RWPE2 (cell line): ENCODE measurements around the gene ZNF436.
"Not testable (repeated sequence)": the region's sequence is repeated elsewhere in the genome, so short reads cannot be mapped to it uniquely, and the experiment has no call there.

Experiments
- ATAC-seq: fragments of 200-7000 bp; cut with Tn5 transposase; 3 replicates; pipeline ENCODE4 v1.9.1; 2021; ENCODE audit warnings: low read depth
- DNase-seq: peaks from one replicate; pipeline ENCODE4 v3.0.0-alpha.2; 2020; ENCODE audit warnings: low spot score
- H3K27ac ChIP-seq: fragments of 450-650 bp; 2 replicates; pipeline ENCODE4 v1.5.1; 2017; ENCODE audit warnings: mild to moderate bottlenecking; ENCODE audit not compliant: poor library complexity, severe bottlenecking
- H3K27me3 ChIP-seq: fragments of 250-450 bp; sonication (Bioruptor Pico); 2 replicates; pipeline ENCODE4 v1.5.1; 2021; ENCODE audit warnings: mild to moderate bottlenecking, moderate library complexity; ENCODE audit not compliant: insufficient read depth, poor library complexity, severe bottlenecking
- H3K36me3 ChIP-seq: fragments of 250-450 bp; sonication (Bioruptor Pico); 2 replicates; pipeline ENCODE4 v1.5.1; 2020; ENCODE audit warnings: low read depth, mild to moderate bottlenecking, moderate library complexity
- H3K4me1 ChIP-seq: fragments of 250-450 bp; sonication (Bioruptor Pico); 2 replicates; pipeline ENCODE4 v1.5.1; 2021; ENCODE audit warnings: mild to moderate bottlenecking, moderate library complexity; ENCODE audit not compliant: insufficient read depth, poor library complexity, severe bottlenecking
- H3K4me3 ChIP-seq: fragments of 250-450 bp; sonication (Bioruptor Pico); 2 replicates; pipeline ENCODE4 v1.5.1; 2021; ENCODE audit warnings: mild to moderate bottlenecking, moderate library complexity; ENCODE audit not compliant: severe bottlenecking
- H3K9me3 ChIP-seq: fragments of 250-450 bp; sonication (Bioruptor Pico); 2 replicates; pipeline ENCODE4 v1.5.1; 2021; ENCODE audit warnings: mild to moderate bottlenecking, moderate library complexity; ENCODE audit not compliant: severe bottlenecking
- TF ChIP-seq, protein P1 (sequence below): fragments of 450-650 bp; IDR thresholded peaks from one replicate; pipeline ENCODE4 v1.5.1; 2017; ENCODE audit warnings: mild to moderate bottlenecking, moderate library complexity; ENCODE audit not compliant: poor library complexity, severe bottlenecking

The ZNF436 gene

DNA sequence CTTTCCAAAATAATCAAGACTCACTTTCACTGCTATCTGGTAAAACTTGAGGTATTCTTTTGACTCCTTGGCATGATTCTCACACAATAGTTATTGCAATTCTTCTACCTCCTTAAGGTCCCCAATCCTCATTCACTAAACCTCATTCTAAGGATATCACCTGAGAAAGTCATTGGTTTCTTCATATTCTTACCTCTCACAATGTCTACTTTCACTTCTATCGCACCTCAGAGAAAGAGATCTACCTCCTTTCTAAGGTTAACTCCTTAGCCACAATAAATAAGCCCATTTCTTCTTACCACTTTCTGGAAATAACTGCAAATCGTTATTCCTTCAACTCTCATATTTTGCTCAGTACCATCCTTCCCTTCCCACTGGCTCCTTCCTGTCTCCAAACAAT is 44.2 kb downstream of the ZNF436 start:
- TF ChIP-seq, protein P1, sequence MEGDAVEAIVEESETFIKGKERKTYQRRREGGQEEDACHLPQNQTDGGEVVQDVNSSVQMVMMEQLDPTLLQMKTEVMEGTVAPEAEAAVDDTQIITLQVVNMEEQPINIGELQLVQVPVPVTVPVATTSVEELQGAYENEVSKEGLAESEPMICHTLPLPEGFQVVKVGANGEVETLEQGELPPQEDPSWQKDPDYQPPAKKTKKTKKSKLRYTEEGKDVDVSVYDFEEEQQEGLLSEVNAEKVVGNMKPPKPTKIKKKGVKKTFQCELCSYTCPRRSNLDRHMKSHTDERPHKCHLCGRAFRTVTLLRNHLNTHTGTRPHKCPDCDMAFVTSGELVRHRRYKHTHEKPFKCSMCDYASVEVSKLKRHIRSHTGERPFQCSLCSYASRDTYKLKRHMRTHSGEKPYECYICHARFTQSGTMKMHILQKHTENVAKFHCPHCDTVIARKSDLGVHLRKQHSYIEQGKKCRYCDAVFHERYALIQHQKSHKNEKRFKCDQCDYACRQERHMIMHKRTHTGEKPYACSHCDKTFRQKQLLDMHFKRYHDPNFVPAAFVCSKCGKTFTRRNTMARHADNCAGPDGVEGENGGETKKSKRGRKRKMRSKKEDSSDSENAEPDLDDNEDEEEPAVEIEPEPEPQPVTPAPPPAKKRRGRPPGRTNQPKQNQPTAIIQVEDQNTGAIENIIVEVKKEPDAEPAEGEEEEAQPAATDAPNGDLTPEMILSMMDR, result no peak
- Histone ChIP-seq H3K27ac (no peak overlapping the region), H3K27me3 (no peaks in the 10 kb centered on the region), H3K4me3 (no peak overlapping the region), H3K36me3 (peaks cover 100% of the 10 kb centered on the region), H3K4me1 (peaks cover 10% of the 10 kb centered on the region), H3K9me3 (no peaks in the 10 kb centered on the region)
- ATAC-seq, result no peak
- DNase-seq, result no peak

DNA sequence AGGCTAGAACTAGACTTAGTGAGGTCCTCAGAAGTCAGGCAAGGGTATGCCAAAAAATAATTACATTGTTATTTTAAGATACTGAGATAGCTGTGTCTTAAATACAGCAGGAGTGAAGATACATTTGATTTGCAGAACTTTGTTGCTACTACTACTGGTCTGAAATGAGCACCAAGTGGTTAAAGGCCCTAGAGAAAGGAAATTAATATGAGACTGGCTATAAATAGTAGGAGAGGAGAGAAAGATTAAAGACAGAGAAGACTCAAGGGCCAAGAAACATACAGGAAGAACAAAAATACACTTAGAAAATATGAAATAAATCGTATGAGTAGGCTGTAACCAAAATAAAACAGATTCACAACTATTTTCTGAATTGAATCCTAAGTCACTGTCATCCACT is 46.9 kb downstream of the ZNF436 start:
- TF ChIP-seq, protein P1, result no peak
- no peak for DNase-seq
- H3K27ac ChIP-seq, result no peak overlapping the region
- no peak for ATAC-seq
- no peak overlapping the region for H3K4me3 ChIP-seq
- H3K9me3 ChIP-seq, result no peaks in the 10 kb centered on the region
- H3K36me3 ChIP-seq, result peaks cover 100% of the 10 kb centered on the region
- no peaks in the 10 kb centered on the region for H3K27me3 ChIP-seq
- H3K4me1 ChIP-seq, result no peaks in the 10 kb centered on the region

DNA sequence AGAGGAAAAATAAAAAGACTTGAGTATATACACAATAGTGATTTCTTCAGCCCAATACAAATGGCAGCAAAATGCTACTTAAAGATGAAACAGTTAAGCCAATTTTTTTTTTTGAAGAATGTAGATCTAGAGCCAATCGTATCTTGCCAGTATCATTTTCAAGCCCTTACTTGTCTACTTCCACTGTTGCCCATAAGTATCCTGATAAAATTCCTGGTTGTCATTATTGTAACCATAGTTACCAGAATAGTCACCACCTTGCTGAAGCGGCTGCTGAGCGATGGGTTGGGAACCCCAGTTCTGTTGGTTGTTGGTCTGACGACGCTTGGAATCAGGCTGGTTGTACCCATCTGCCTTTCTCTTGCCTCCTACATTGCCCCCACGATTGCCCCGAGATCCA is 59.4 kb downstream of the ZNF436 start:
- ATAC-seq, result peak; percentile 31; the same call in 1 of the 3 replicates
- not testable (repeated sequence) for H3K9me3 ChIP-seq, H3K4me1 ChIP-seq, H3K4me3 ChIP-seq, DNase-seq, H3K27me3 ChIP-seq, H3K27ac ChIP-seq
- peaks cover 100% of the 10 kb centered on the region for H3K36me3 ChIP-seq
